ENCODE results near the gene IGFL3.
A peak's percentile ranks its signal among the peaks of the same experiment; 100 is the strongest.
"Not testable (repeated sequence)": the region's sequence is repeated elsewhere in the genome, so short reads cannot be mapped to it uniquely, and the experiment has no call there.

IGFL3 gene

DNA sequence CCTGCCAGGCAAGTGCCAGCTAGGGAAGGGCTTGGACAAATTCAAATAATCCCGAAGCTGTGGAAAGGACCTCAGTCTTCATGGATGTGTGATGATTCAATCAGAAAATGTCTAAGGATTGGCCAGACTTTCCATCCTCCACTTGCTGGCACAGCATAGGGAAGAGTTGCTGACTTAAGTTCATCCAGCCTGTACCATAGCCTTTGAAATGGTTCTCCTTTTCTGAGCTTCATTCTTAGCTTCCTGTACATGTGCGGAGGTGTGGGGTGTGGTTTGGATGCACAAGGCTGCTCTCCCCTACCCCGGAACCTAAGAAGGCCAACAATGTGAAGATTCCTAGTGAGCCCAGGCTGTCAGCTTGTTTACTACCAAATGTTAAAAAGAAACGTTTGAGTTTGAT lies 959 bp upstream of the IGFL3 start:
- no peak for DNase-seq (ENCODE audit: low read depth in 2 of 2)

DNA sequence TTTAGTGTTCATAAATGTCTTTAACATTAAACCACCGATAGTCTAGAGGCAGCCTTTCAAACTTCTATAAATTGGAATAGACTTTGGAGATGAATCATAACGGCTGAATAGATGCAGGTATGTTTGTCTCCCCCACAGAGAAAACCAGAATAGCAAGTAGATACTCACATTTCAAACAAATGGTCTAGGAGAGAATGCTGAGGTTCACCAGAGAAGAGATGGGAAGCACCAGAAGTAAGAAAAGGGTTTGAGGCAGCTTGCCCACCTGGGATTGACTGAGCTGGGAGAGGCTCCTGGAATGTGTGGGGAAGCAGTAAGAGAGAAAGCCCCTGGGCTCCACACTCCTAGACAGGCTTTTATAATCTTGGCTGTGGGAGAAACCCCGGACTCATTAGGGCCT lies 6.4 kb downstream of the IGFL3 start:
- DNase-seq (ENCODE audit: low read depth in 2 of 2), result no peak

DNA sequence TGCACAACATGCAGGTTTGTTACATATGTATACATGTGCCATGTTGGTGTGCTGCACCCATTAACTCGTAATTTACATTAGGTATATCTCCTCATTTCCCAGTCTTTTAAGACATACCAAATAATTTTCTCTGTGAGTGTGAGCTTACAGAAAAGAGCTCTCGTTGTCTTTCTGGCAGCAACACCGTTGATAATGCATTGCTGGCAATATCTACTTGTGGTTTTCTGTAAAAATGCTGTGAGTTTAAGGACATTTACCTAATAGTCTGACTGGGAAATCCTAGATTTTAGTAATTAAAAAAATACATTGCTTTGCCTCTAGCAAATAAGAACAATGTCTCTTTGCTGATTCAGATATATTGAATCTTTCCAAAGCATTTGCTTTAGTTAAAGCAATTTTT lies 8.4 kb downstream of the IGFL3 start:
- no peak for DNase-seq (ENCODE audit: low read depth in 2 of 2)

DNA sequence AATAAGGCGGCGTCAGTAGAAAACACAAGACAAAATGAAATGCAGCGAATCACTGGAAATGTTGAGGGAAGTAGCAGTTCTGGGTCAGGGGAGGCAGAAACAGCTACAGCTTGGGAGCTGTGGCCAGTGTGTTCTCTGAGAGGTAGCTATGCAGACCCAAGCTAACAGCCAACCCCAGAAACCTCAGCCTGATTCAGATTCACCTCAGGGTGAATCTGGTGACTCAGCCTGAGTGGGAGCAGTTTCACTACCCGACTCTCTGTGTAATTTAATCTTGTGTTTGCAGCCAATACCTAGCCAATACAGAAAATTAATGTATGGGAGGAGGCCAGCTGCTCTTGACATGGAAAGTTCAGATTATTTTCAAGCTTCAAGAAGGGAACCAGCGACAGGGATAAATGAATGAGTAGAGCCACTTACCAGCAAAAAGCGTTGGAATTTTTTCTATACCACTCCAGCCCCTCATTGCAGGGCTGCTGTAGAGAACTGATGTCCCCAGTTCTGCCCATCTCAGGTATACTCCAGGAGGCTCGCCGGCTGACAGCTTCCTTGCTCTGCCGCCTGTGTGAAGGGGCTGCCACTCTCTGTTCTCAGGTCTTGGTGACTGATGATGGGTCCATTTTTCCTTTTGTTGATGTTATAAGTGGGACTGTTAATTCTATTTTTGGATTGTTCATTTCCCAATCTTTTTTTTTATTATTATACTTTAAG lies 8.9 kb downstream of the IGFL3 start:
- DNase-seq (ENCODE audit: low read depth in 2 of 2), result peak in 1 of 2 donors; percentile 14

DNA sequence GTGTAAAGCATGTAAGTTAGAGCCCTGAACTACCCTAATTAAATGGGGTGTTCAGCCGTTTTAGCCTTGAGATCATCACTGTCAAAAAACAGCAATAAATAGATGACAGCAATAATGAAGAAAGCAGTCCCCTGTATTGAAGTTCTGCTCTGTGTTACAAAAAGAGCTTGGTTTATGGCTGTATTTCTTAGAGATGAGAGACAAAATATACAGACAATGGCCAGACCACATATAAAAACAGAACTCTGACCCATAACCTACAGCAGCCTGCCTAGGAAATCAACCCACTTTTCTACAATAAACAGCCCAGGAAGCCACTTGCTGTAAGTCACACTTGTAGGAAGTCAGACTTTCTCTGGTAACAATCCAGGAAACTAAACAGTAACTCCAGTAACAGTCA lies 10.8 kb downstream of the IGFL3 start:
- DNase-seq (ENCODE audit: low read depth in 2 of 2), result no peak

DNA sequence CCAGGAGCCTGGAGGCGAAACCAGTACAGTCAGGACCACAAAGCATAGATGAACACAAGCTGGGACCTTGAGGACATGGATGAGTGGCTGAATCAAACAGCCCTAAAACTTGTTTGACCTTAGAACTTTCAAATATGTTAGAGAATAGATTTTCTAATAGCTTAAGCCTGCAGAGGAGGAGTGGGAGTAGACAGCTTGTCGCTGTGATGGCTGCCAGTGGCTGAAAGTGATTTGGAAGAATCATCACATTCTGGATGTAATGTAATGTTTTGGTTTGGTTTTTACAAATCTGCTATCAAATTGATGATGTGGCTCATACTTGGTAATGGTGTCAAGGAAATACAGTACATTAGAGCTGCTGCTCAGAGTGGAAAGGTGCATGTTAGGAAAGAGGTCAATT lies 12.0 kb downstream of the IGFL3 start:
- no peak for DNase-seq (ENCODE audit: low read depth in 2 of 2)

DNA sequence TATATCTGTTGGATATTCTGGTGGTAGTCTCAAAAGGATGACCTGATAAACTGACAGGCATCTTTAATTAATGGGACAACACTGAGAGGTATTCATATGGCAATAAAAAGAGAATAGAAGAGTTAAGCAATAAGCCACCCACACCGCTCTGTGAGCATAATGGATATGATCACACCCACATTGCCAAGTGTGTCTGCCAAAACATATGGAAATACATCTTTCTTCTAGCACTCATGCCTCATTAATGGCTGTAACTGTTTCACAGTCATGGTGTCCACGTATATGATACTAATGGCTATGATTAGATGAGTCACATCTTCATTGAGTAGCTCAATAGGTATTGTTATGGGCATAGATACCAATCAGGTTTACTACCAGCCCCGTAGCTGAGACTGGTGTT lies 13.1 kb downstream of the IGFL3 start:
- DNase-seq (ENCODE audit: low read depth in 2 of 2), result no peak

DNA sequence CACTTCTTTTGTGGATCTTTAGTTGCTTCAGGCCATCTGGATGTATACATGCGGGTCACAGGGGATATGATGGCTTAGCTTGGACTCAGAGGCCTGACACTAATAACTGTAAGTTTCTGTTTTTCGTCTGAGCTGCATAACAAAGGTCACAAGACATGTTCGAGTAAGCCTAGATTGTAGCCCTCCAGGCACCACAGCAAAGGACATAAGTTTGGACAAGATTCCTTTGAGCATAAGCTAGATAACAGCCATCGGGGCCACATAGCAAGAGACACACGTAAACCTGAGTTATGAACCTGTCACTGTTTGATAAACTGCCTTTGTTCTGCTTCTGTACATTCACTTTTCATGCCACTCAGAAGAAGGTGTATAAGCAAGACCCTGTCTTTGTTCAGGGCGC lies 14.6 kb downstream of the IGFL3 start:
- DNase-seq (ENCODE audit: low read depth in 2 of 2), result no peak

DNA sequence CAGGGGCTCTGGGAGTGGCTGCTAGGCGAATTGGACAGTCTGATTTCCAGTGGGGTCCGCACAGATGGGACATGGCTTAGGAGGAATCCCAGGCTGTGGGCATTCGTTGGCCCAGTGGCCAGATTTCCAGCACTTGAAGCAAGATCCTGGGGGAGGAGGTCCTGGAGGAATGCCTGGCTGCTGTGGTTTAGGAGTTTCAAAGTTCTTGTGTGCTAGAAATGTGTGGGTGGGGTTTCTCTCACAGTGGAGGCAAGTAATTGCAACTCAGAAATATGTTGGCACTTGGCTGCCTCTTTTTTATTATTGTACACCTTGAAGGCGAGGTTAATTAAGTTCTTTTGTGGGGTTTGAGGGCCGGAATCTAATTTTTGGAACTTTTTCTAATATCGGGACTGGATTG lies 17.1 kb downstream of the IGFL3 start:
- DNase-seq (ENCODE audit: low read depth in 2 of 2), result no peak

DNA sequence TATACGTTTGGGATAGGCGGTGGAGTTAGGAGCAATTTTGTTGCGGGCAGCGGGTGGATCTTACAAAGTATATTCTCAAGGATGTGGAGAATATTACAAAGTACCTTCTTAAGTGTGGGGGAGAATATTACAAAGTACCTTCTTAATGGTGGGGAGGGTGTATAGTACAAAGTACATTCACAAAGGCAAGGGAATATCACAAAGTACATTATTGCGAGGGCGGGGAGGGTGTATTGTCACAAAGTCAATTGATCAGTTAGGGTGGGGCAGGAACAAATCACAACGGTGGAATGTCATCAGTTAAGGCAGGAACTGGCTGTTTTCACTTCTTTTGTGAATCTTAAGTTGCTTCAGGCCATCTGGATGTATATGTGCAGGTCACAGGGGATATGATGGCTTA lies 22.2 kb downstream of the IGFL3 start:
- DNase-seq (ENCODE audit: low read depth in 2 of 2), result not testable (repeated sequence)

DNA sequence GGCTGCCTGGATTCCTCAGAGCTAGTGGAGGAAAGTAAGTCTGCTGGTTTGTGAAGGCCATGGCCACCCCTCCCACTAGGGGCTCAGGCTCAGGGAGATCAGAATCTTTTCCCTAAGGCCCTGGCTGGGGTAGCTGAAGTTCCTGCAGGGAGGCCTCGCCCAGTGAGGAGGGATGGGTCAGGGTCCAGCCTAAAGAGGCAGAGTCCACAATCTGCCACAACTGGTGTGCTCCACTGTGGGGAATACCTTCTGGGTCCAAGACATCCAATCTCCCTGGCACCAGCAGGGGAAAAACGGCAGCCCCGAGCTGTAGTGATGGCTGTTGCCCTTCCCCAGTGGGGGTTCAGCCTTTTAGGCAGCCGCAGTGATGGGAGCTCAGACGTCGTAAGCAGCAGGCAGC lies 23.2 kb downstream of the IGFL3 start:
- no peak for DNase-seq (ENCODE audit: low read depth in 2 of 2)

DNA sequence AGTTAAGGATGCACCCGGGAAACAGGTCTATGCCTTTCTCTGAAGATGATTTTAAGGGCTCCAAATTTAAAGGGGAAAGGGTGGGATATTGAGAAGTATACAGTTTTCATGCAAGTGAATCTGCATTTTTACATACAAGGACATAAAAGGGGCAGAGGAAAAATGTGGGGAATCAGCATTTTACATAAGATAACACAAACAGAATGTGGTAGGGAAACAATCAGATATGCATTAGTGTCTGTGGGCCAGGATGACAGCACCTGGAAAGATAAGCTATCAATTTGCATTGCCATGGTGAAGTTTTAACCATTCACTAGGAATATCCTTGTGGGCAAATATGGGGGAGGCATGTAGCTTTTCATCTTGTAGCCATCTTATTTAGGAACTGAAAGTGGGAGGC lies 24.1 kb downstream of the IGFL3 start:
- no peak for DNase-seq (ENCODE audit: low read depth in 2 of 2)

DNA sequence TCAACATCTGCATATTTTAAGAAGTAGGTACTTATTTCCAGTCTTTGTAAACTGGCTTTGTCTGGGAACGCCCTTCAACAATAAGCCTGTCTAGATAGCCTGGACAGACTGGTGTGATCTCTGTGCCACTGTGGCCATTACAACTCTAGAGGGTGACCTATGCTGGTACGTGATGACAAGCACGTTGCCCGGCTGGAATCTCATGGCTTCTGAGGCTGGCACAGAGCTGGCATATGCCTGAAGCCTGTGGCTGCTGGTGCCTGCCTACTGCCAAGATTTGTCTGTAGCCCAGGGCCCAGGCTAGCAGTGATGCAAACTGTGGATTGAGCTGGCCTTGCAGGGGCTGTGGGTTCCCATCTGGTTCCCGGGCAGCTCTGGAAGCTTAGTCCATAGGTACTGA lies 34.0 kb downstream of the IGFL3 start:
- DNase-seq (ENCODE audit: low read depth in 2 of 2), result no peak

DNA sequence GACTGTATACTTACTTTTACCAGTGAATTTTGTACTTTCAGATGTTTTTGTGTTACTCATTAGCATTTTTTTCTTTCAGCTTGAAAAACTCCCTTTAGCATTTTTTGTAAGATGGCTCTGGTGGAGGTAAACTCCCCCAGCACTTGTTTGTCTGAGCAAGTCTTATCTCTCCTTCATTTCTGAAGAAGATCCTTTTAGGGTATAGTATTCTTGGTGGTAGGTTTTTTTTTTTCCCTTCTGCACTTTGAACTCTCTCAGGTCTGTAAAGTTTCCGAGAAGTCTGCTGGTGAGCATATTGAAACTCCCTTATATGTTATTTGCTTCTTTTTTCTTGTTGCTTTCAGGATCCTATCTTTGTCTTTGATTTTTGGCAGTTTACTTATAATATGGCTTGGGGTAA lies 35.1 kb downstream of the IGFL3 start:
- DNase-seq (ENCODE audit: low read depth in 2 of 2), result no peak

DNA sequence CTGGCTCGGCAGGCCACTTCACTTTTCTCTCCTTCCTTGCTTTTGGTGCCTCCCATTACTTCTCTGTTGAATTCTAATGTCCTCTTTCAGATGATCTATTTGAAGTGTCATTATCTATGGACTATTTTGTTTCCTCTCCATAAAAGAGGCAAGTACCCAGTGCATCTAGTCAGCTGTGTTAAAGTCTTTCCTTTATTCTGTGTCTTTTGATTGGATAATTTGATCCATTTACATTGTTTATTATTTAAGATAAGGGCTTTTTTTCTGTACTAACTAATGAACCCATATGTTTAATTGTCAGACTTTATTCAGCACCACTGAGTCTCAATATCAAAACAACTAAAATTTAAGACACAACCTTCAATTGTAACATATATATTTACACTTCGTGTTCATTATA lies 36.4 kb downstream of the IGFL3 start:
- DNase-seq (ENCODE audit: low read depth in 2 of 2), result no peak

DNA sequence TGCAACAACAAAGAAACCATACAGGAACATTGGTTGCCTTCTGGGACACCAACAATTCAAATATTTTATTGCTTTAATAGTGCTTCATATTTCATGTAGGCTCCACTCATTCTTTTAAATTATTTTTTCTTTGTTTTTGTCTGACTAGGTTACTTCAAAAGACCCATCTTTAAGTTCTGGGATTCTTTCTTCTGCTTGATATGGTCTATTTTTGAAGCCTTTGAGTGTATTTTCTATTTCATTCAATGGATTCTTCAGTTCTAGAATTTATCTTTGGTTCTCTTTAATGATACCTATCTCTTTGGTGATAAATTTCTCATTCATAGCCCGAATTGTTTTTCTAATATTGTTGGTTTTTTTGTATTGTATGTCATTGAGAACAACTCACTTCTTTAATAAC lies 38.6 kb downstream of the IGFL3 start:
- no peak for DNase-seq (ENCODE audit: low read depth in 2 of 2)

DNA sequence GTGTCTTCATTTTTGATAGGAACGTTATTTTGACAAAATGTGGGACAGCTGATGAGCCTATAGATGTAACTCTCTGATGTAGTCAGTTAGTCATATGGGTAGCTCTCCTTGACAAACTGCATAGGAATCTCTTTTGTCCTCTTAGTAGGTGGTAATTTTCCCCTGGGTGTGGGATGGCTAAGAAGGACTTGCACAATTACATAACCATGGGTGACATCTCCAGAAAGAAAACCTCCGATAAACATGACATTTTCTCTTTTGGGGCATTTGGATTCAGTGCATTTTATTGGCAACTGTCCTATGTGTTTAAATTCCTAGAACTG lies 41.8 kb downstream of the IGFL3 start:
- no peak for DNase-seq (ENCODE audit: low read depth in 2 of 2)

DNA sequence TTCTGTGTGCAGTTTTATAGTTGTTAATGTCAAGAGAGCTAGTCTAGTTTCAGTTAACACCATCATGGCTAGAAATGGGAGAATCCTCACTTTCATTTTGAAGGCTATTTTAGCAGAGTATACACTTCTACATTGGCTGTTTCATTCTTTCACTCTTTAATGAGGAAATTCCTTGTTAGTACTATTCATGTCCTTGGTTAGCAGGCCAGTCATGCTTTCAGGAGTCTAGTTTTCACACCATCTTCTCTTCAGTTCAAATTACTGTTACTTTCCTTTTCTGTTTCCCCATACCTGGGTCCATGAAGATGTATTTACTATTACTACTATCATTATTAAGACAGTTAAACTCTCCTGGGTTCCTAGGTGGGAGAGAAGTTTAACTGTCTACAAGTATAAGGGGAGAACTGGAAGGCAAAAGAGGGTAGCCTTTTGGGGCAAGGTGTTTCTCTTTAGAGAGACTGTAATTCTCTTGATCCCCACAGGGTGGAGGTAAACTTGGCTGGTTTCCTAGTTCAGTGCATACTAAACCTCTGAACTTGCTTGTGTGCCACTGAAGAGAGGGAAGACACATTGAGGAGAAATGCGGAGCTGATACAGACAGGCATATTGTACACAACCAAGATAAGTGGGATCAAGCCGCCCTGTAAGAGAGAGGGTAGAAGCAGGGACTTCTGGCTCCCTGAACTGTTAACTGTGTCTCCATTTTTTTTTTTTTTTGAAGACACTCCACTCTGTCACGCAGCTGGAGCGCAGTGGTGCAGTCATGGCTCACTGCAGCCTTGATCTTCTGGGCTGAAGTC lies 42.4 kb downstream of the IGFL3 start:
- no peak for DNase-seq (ENCODE audit: low read depth in 2 of 2)

DNA sequence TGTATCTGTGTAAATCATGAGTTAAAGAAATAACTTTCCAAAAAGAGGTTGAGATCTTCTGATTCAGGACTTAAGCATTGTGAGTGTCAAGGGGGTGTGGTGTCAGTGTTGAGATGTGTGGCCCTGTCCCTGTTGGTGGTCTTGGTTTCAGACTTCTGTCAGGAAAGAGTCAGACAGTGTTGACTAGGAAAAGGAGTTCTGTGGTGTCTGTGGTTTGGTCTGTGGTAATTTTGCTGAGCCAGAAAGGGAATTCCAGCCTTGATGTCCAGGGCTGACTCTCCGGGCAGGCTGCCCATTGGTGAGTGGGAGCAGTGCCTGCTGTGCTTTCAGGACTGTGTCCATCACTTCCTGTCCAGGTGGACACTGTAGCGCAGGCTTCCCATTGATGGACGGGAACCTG lies 43.9 kb downstream of the IGFL3 start:
- no peak for DNase-seq (ENCODE audit: low read depth in 2 of 2)

DNA sequence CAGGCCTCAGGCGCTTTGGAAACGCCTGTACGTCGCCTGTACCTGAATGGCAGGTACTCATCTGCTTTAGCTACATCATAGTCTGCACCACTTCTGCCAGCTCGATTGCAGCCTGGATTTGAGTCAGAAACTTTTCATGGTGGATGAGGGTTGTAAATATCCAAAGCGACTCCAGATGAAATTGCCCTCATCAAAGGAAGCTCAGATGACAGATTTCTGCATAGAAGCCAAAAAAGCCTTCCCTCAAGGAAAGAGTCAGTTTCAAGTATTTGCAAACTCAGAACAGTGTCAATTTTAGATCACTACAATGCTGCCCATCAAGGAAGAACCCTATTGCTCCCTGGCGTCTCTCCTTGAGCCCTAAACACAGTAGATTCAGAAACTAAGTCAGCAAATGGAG lies 44.9 kb downstream of the IGFL3 start:
- DNase-seq (ENCODE audit: low read depth in 2 of 2), result no peak

DNA sequence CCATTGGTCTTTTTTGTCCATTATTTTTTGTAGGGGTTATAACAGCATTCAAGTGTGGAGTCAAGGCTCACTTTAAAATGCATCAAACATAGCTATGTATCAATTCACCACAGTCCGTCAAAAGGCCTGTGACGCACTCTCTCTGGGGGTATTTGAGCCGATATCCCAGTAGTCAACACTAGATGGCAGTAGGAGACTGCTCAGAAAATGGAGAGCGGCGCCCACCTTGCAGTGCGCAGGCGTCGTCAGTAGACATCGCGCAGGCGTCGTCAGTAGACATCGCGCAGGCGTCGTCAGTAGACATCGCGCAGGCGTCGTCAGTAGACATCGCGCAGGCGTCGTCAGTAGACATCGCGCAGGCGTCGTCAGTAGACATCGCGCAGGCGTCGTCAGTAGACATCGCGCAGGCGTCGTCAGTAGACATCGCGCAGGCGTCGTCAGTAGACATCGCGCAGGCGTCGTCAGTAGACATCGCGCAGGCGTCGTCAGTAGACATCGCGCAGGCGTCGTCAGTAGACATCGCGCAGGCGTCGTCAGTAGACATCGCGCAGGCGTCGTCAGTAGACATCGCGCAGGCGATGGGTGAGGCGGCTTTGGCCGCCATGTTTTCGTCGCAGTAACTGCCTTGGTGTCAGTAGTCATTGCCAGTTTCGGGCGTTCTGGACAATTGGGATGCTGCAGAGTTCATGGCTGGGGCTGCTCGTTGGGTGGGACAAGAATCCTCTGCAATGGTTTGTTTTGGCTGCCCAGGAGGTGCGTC lies 45.7 kb downstream of the IGFL3 start:
- not testable (repeated sequence) for DNase-seq (ENCODE audit: low read depth in 2 of 2)

DNA sequence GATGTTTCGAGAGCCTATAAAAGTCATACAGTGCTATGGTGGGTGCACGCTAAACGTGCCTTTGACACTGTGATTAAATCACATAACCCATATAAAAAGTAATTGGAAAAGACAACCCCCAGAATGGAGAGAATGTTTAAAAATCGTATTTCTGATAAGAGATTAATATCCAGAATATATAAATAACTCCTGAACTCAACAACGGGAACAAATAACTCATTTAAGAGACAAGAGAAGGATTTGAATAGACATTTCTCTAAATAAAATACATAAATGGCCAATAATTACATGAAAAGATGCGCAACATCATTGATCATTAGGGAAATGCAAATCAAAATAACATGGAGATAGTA lies 46.7 kb downstream of the IGFL3 start:
- no peak for DNase-seq (ENCODE audit: low read depth in 2 of 2)
